Central memory CD8-positive, alpha-beta T cell (primary cell): ENCODE data around the gene NFATC1.
A peak's percentile ranks its signal among the peaks of the same experiment; 100 is the strongest.

Source experiments
- ATAC-seq: fragments of 150-1000 bp; cut with Tn5 transposase; replicated peaks from 2 replicates; pipeline ENCODE4 v1.10.0; 2022; ENCODE audit warnings: mild to moderate bottlenecking, moderate FRiP score, moderate number of reproducible peaks; ENCODE audit not compliant: poor library complexity, severe bottlenecking; ENCODE audit errors: extremely low read depth
- DNase-seq, 2 donors: peaks; one replicate each; pipeline ENCODE4 v3.0.0; 2021; ENCODE audit warnings: low spot score in 2 of 2
- H3K27ac Mint-ChIP-seq: one replicate; pipeline ENCODE4 v1.8.0; 2022; ENCODE audit warnings: low read depth, mild to moderate bottlenecking, moderate library complexity, mixed read lengths
- H3K27me3 Mint-ChIP-seq: one replicate; pipeline ENCODE4 v1.8.0; 2022; ENCODE audit warnings: mixed read lengths
- H3K36me3 Mint-ChIP-seq: one replicate; pipeline ENCODE4 v1.8.0; 2022; ENCODE audit warnings: mild to moderate bottlenecking, moderate library complexity, mixed read lengths; ENCODE audit not compliant: insufficient read depth
- H3K4me1 Mint-ChIP-seq: one replicate; pipeline ENCODE4 v1.8.0; 2022; ENCODE audit warnings: mixed read lengths
- H3K4me3 Mint-ChIP-seq: one replicate; pipeline ENCODE4 v1.8.0; 2022; ENCODE audit warnings: mild to moderate bottlenecking, moderate library complexity, mixed read lengths
- H3K9me3 Mint-ChIP-seq: one replicate; pipeline ENCODE4 v1.8.0; 2022; ENCODE audit warnings: mixed read lengths

Gene NFATC1

GRCh38 chr18:79427368-79428225 is 31.9 kb downstream of the NFATC1 start:
- no peak overlapping the region for H3K27ac Mint-ChIP-seq
- H3K4me1 Mint-ChIP-seq = peaks cover 29% of the 10 kb centered on the region
- ATAC-seq (no peak), DNase-seq (no peak)
- no peaks in the 10 kb centered on the region for H3K27me3 Mint-ChIP-seq
- H3K36me3 Mint-ChIP-seq = peaks cover 16% of the 10 kb centered on the region
- no peaks in the 10 kb centered on the region for H3K9me3 Mint-ChIP-seq
- H3K4me3 Mint-ChIP-seq = no peak overlapping the region

- no peaks in the 10 kb centered on the region for H3K9me3 Mint-ChIP-seq
- ATAC-seq = no peak
- no peak for DNase-seq
- no peak overlapping the region for H3K4me3 Mint-ChIP-seq
- peaks cover 34% of the 10 kb centered on the region for H3K4me1 Mint-ChIP-seq
- peaks cover 18% of the 10 kb centered on the region for H3K36me3 Mint-ChIP-seq
- H3K27ac Mint-ChIP-seq = peak overlapping the region; percentile 44
- no peaks in the 10 kb centered on the region for H3K27me3 Mint-ChIP-seq
Measured at GRCh38 chr18:79428287-79428686, 32.6 kb downstream of the NFATC1 start.

- H3K27ac Mint-ChIP-seq = no peak overlapping the region
- DNase-seq (no peak), ATAC-seq (no peak)
- H3K4me1 Mint-ChIP-seq = peaks cover 31% of the 10 kb centered on the region
- no peaks in the 10 kb centered on the region for H3K9me3 Mint-ChIP-seq
- peaks cover 17% of the 10 kb centered on the region for H3K36me3 Mint-ChIP-seq
- no peaks in the 10 kb centered on the region for H3K27me3 Mint-ChIP-seq
- H3K4me3 Mint-ChIP-seq = no peak overlapping the region
Measured at GRCh38 chr18:79429381-79429780, 33.7 kb downstream of the NFATC1 start.

- no peak for ATAC-seq
- Mint-ChIP-seq H3K27me3 (no peaks in the 10 kb centered on the region), H3K27ac (no peak overlapping the region), H3K9me3 (no peaks in the 10 kb centered on the region), H3K4me1 (peaks cover 29% of the 10 kb centered on the region), H3K4me3 (no peak overlapping the region), H3K36me3 (peaks cover 16% of the 10 kb centered on the region)
- no peak for DNase-seq
Measured at GRCh38 chr18:79429785-79430281, 34.1 kb downstream of the NFATC1 start.

- peaks cover 6% of the 10 kb centered on the region for H3K36me3 Mint-ChIP-seq
- no peaks in the 10 kb centered on the region for H3K9me3 Mint-ChIP-seq
- ATAC-seq = no peak
- DNase-seq = no peak
- peaks cover 33% of the 10 kb centered on the region for H3K4me1 Mint-ChIP-seq
- no peak overlapping the region for H3K27ac Mint-ChIP-seq
- no peaks in the 10 kb centered on the region for H3K27me3 Mint-ChIP-seq
- H3K4me3 Mint-ChIP-seq = no peak overlapping the region
Measured at GRCh38 chr18:79432376-79433120, 36.8 kb downstream of the NFATC1 start.

GRCh38 chr18:79433431-79433830 is 37.7 kb downstream of the NFATC1 start:
- Mint-ChIP-seq H3K9me3 (no peaks in the 10 kb centered on the region), H3K27ac (no peak overlapping the region), H3K4me3 (no peak overlapping the region), H3K27me3 (no peaks in the 10 kb centered on the region), H3K4me1 (peaks cover 37% of the 10 kb centered on the region), H3K36me3 (peaks cover 6% of the 10 kb centered on the region)
- ATAC-seq (no peak), DNase-seq (no peak)

- H3K36me3 Mint-ChIP-seq = peaks cover 4% of the 10 kb centered on the region
- peak overlapping the region; percentile 24 for H3K4me3 Mint-ChIP-seq
- ATAC-seq = no peak
- no peak for DNase-seq
- H3K27ac Mint-ChIP-seq = peak overlapping the region; percentile 35
- H3K27me3 Mint-ChIP-seq = no peaks in the 10 kb centered on the region
- peaks cover 31% of the 10 kb centered on the region for H3K4me1 Mint-ChIP-seq
- H3K9me3 Mint-ChIP-seq = no peaks in the 10 kb centered on the region
Measured at GRCh38 chr18:79434607-79435401, 39.1 kb downstream of the NFATC1 start.

- H3K4me3 Mint-ChIP-seq = no peak overlapping the region
Measured at GRCh38 chr18:79436556-79437275, 41.0 kb downstream of the NFATC1 start.

GRCh38 chr18:79438089-79438897 is 42.6 kb downstream of the NFATC1 start:
- DNase-seq (no peak), ATAC-seq (no peak)
- Mint-ChIP-seq H3K4me3 (peak overlapping the region; percentile 7), H3K4me1 (peaks cover 34% of the 10 kb centered on the region), H3K9me3 (no peaks in the 10 kb centered on the region), H3K27me3 (no peaks in the 10 kb centered on the region), H3K27ac (no peak overlapping the region), H3K36me3 (peaks cover 9% of the 10 kb centered on the region)

More at GRCh38 chr18:79436556-79437275, 41.0 kb downstream of the NFATC1 start:
- Mint-ChIP-seq H3K4me1 (peaks cover 40% of the 10 kb centered on the region), H3K9me3 (no peaks in the 10 kb centered on the region), H3K27me3 (no peaks in the 10 kb centered on the region), H3K27ac (no peak overlapping the region), H3K36me3 (peaks cover 8% of the 10 kb centered on the region)
- ATAC-seq (no peak), DNase-seq (no peak)

GRCh38 chr18:79438898-79439627 is 43.3 kb downstream of the NFATC1 start:
- DNase-seq (no peak), ATAC-seq (no peak)
- Mint-ChIP-seq H3K4me1 (peaks cover 34% of the 10 kb centered on the region), H3K27ac (no peak overlapping the region), H3K9me3 (no peaks in the 10 kb centered on the region), H3K4me3 (no peak overlapping the region), H3K36me3 (peaks cover 10% of the 10 kb centered on the region), H3K27me3 (no peaks in the 10 kb centered on the region)

GRCh38 chr18:79439628-79440023 is 43.9 kb downstream of the NFATC1 start:
- ATAC-seq (no peak), DNase-seq (no peak)
- Mint-ChIP-seq H3K4me1 (peaks cover 34% of the 10 kb centered on the region), H3K27me3 (no peaks in the 10 kb centered on the region), H3K9me3 (no peaks in the 10 kb centered on the region), H3K27ac (no peak overlapping the region), H3K36me3 (peaks cover 10% of the 10 kb centered on the region), H3K4me3 (no peak overlapping the region)
